PC-3 (cell line): ENCODE data around the gene CYP2J2. TPM values are rescaled to one million over a fixed set of nuclear protein-coding genes. Genes with fewer than 3 reads are reported as not detected.

ENCODE experiments used
- ATAC-seq: fragments of 200-7000 bp; cut with Tn5 transposase; 2 replicates; pipeline ENCODE4 v1.9.1; 2020; ENCODE audit warnings: mild to moderate bottlenecking, moderate library complexity
- BruUV-seq: library from RNA; stranded (reverse); fragments of 400-500 nt; replicated peaks from 2 replicates; lab custom pipeline; 2021; lab: Mats Ljungman, UMichigan
- CTCF ChIA-PET: fragments of 300-600 bp; sonication (Branson Sonifier 250); formaldehyde crosslinking; loops from one replicate; lab custom pipeline; 2022; ENCODE audit warnings: antibody characterized with exemption; lab: Charles Lee
- POLR2A ChIA-PET: fragments of 300-600 bp; sonication (Branson Sonifier 250); formaldehyde crosslinking; loops from one replicate; lab custom pipeline; 2022; ENCODE audit warnings: antibody characterized with exemption; ENCODE audit not compliant: unreplicated experiment; lab: Charles Lee
- DNase-seq: peaks from one replicate; pipeline ENCODE4 v3.0.0-alpha.2; 2015
- H2AFZ ChIP-seq: fragments of 300-600 bp; sonication (generic); 2 replicates; pipeline ENCODE4 v1.6.0; 2016; ENCODE audit warnings: antibody characterized with exemption, low read length
- H3F3A ChIP-seq: fragments of 300-600 bp; sonication (generic); one replicate; pipeline ENCODE4 v1.6.0; 2017; ENCODE audit warnings: antibody characterized with exemption, low read length, control low read depth, mild to moderate bottlenecking; ENCODE audit not compliant: unreplicated experiment
- H3K27ac ChIP-seq: fragments of 300-600 bp; sonication (generic); 2 replicates; pipeline ENCODE4 v1.5.1; 2016; ENCODE audit warnings: mild to moderate bottlenecking, low read length
- H3K27me3 ChIP-seq: fragments of 300-600 bp; sonication (generic); 2 replicates; pipeline ENCODE4 v1.6.1; 2016; ENCODE audit warnings: low read length, mixed read lengths
- H3K36me3 ChIP-seq: fragments of 300-600 bp; sonication (generic); 2 replicates; pipeline ENCODE4 v1.6.1; 2016; ENCODE audit warnings: low read depth, mixed run types, low read length, mixed read lengths
- H3K4me1 ChIP-seq: fragments of 300-600 bp; sonication (generic); 2 replicates; pipeline ENCODE4 v1.5.1; 2016; ENCODE audit warnings: low read length; ENCODE audit not compliant: insufficient read depth
- H3K4me2 ChIP-seq: fragments of 300-600 bp; sonication (generic); 2 replicates; pipeline ENCODE4 v1.6.0; 2016; ENCODE audit warnings: low read length
- H3K4me3 ChIP-seq: fragments of 300-600 bp; sonication (generic); 2 replicates; pipeline ENCODE4 v1.5.1; 2016; ENCODE audit warnings: mild to moderate bottlenecking, low read length, mixed read lengths
- H3K79me2 ChIP-seq: fragments of 300-600 bp; sonication (generic); 2 replicates; pipeline ENCODE4 v1.6.1; 2017; ENCODE audit warnings: low read length, mixed read lengths
- H3K9ac ChIP-seq: fragments of 300-600 bp; sonication (generic); 2 replicates; pipeline ENCODE4 v1.6.0; 2016; ENCODE audit warnings: mild to moderate bottlenecking, low read length
- H3K9me2 ChIP-seq: fragments of 300-600 bp; sonication (generic); replicated peaks from 2 replicates; pipeline ENCODE4 v1.6.1; 2016; ENCODE audit warnings: mixed run types, low read length, mixed read lengths
- H3K9me3 ChIP-seq: fragments of 300-600 bp; sonication (generic); 2 replicates; pipeline ENCODE4 v1.6.1; 2016; ENCODE audit warnings: low read length, mixed read lengths
- H4K20me1 ChIP-seq: fragments of 300-600 bp; sonication (generic); 2 replicates; pipeline ENCODE4 v1.6.1; 2016; ENCODE audit warnings: low read length, mixed read lengths
- EZH2 ChIP-seq: fragments of 300-600 bp; sonication (generic); IDR thresholded peaks from one replicate; pipeline ENCODE4 v1.6.1; 2017; ENCODE audit warnings: antibody characterized with exemption, mild to moderate bottlenecking, low read length; ENCODE audit not compliant: unreplicated experiment
- EZH2phosphoT487 ChIP-seq: fragments of 300-600 bp; sonication (generic); IDR thresholded peaks from 2 replicates; pipeline ENCODE4 v1.6.1; 2018; ENCODE audit warnings: mild to moderate bottlenecking, antibody characterized with exemption, low read length, borderline replicate concordance
- intact Hi-C: fragments of 100-400 bp; cut with micrococcal nuclease; formaldehyde crosslinking; loops from 2 replicates; pipeline ENCODE4 v1.9.0; 2023
- total RNA-seq: library from RNA; depleted of rRNA; stranded (reverse); fragments of >200 nt; gene quantifications from 2 replicates; pipeline ENCODE4 v1.2.3, GENCODE V29; 2014; rRNA removed
- TF ChIP-seq, protein P1 (sequence below): fragments of 300-600 bp; sonication (generic); conservative IDR thresholded peaks from 2 replicates; pipeline ENCODE4 v1.5.1; 2017; ENCODE audit warnings: antibody characterized with exemption, low read depth, mild to moderate bottlenecking, low read length

Gene CYP2J2
- total RNA-seq, 1 experiment from 2014 or later: 0.44 TPM

GRCh38 chr1:59845091-59845490 is 81.5 kb downstream of the CYP2J2 start:
- intact Hi-C loops: no loop called here
- no peaks in the 10 kb centered on the region for H4K20me1 ChIP-seq
- H3K79me2 ChIP-seq: no peaks in the 10 kb centered on the region
- H3K27ac ChIP-seq: no peak overlapping the region
- H3K9me2 ChIP-seq: no peaks in the 10 kb centered on the region
- ATAC-seq (no peak), DNase-seq (no peak)
- H3K9ac ChIP-seq: no peak overlapping the region
- H3K4me1 ChIP-seq: no peaks in the 10 kb centered on the region
- ChIA-PET POLR2A (no interaction called here), CTCF (no interaction called here)
- TF ChIP-seq EZH2 (no peak), EZH2phosphoT487 (no peak)
- TF ChIP-seq, protein P1, sequence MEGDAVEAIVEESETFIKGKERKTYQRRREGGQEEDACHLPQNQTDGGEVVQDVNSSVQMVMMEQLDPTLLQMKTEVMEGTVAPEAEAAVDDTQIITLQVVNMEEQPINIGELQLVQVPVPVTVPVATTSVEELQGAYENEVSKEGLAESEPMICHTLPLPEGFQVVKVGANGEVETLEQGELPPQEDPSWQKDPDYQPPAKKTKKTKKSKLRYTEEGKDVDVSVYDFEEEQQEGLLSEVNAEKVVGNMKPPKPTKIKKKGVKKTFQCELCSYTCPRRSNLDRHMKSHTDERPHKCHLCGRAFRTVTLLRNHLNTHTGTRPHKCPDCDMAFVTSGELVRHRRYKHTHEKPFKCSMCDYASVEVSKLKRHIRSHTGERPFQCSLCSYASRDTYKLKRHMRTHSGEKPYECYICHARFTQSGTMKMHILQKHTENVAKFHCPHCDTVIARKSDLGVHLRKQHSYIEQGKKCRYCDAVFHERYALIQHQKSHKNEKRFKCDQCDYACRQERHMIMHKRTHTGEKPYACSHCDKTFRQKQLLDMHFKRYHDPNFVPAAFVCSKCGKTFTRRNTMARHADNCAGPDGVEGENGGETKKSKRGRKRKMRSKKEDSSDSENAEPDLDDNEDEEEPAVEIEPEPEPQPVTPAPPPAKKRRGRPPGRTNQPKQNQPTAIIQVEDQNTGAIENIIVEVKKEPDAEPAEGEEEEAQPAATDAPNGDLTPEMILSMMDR: no peak
- H3K4me2 ChIP-seq: no peak overlapping the region
- H3K4me3 ChIP-seq: no peak overlapping the region
- H3K27me3 ChIP-seq: no peaks in the 10 kb centered on the region
- H3F3A ChIP-seq: no peaks in the 10 kb centered on the region
- no peak overlapping the region for H2AFZ ChIP-seq
- H3K36me3 ChIP-seq: peaks cover 7% of the 10 kb centered on the region; the same call in 1 of the 2 replicates
- H3K9me3 ChIP-seq: no peaks in the 10 kb centered on the region
- no TSS peak for BruUV-seq

Other genes starting within 250 kb of the CYP2J2 start
- gene HOOK1, start 111.8 kb downstream of the CYP2J2 start, total RNA-seq: 5.0 TPM in 2 replicates
- not detected in 2 replicates for gene C1orf87, start 147.0 kb upstream of the CYP2J2 start, total RNA-seq